GM21737 (cell line): ENCODE results near the gene ANO10.
"Not testable (repeated sequence)": the region's sequence is repeated elsewhere in the genome, so short reads cannot be mapped to it uniquely, and the experiment has no call there.

Source experiments
- ATAC-seq: cut with Tn5 transposase; IDR thresholded peaks from one replicate; pipeline ENCODE4 v1.9.1; 2021; ENCODE audit warnings: mild to moderate bottlenecking, moderate library complexity; ENCODE audit not compliant: unreplicated experiment

ANO10 gene

GRCh38 chr3:43583481-43583880 is 38.3 kb downstream of the ANO10 start:
- no peak for ATAC-seq

GRCh38 chr3:43582866-43583265 is 38.9 kb downstream of the ANO10 start:
- no peak for ATAC-seq

DNA sequence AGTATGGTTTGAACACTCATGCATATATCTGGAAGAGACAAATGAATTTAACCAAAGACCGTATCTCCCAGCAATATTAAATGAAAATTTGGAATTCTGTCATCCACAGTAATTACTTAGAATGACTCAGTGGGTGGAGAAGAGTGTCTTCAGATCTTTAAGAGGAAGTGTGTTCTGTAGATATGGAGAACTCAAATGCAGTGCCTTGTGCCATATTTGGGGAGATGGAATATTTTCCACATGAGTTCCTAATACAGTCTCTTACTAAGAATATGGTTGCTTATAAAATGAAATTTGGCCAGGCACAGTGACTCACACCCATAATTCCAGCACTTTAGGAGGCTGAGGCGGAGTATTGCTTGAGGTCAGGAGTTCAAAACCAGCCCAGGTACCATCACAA is 40.5 kb downstream of the ANO10 start:
- ATAC-seq = no peak

DNA sequence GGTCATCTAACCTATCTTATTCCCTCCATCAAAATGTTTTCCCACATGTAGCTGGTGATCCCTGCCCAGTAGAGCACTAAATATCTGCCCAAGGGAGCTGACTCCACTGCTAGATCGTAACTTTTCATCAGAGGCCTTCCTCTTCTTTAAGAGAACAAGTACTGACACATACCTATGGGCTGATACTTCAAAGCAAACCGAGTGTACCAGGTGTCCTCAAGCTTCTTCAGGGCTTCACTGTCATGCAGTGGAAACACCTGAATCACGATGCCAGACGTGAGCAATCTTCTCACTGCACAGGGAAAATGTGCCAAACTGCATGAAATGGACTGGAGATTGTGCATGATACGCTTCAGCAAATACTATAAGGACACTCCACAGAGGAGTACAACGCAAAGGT is 41.6 kb downstream of the ANO10 start:
- ATAC-seq = no peak

DNA sequence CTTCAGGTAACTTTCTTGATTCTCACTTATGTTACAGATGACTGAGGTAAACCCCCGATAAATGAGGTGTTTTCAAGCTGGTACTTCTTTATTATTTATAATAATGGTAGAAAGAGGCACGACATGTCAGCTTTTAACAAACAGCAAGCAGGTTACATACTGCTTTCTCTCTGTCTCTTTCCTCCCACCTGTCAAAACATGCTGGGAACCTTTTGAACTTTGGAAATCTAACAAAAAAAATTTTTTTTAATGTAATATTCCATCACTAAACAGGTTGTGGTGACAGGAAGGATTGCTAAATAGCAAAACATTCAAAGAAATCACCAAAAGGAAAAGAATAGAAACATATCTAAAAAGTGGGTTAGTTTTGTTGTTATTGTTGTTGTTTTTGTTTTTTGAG is 48.2 kb downstream of the ANO10 start:
- ATAC-seq = no peak

- ATAC-seq = not testable (repeated sequence)
Observed at GRCh38 chr3:43565661-43566341, 56.0 kb downstream of the ANO10 start.

- ATAC-seq = no peak
Observed at GRCh38 chr3:43559961-43560360, 61.9 kb downstream of the ANO10 start.

DNA sequence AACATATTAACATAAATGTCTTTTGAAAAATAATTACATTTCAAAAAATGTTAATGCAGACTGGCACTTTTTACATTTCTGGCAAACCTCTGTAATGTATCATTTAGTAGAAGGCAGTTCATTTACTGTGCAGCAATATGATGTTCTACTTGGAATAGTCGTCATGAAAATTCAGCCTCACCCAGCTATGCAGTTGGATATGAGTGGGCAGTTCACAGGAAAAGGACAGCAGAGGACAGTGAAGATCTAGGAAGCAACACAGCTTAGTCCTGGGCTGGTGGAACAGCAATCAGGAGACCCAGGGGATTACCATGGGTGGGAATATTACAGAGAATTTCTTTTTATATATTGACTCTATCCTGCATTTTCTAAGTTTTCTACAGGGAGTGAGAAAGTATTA is 63.6 kb downstream of the ANO10 start:
- ATAC-seq = no peak

DNA sequence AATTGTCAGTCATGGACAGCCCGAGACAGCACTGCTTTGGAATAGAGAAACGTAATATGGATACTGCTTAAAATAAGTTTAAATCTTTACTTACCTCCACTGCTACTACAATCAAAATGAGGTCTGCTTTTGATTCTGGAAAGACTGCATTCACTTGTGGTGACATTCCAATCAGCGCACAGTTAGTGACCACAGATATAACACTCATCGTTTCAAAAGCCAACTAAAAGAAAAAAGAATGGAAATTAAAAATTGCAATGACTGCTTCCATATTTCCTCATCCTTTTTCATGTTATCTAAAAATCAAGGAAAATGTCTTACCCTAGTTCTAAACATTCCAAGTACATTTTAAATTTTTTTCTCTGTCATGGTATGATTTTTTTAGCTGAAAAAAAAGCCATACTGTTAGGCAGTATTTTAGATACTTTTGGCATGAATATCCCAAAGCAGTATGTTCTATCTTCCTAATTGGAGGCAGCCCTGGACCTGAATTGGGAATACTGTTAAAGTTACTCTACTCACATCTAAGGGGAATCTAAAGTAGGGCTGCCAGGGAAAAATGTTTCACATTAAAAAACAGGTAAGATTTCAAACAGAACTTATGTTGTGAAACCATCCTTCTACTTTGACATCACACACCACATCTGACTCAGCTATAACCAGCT is 72.1 kb downstream of the ANO10 start:
- no peak for ATAC-seq

DNA sequence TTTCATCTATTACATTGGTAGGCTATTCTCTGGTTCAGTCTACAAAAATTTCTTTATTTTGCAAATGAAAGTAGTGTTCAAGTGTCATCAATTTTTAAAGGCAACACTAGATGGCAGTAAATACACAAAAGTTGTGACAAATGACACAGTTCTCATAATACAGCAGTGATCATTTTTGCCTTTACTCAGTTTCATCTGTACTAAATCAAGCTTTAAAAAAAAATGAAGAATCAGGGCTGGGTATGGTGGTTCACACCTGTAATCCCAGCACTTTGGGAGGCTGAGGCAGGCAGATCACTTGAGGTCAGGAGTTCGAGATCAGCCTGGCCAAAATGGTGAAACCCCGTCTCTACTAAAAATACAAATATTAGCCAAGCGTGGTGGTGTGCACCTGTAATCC is 77.5 kb downstream of the ANO10 start:
- not testable (repeated sequence) for ATAC-seq

DNA sequence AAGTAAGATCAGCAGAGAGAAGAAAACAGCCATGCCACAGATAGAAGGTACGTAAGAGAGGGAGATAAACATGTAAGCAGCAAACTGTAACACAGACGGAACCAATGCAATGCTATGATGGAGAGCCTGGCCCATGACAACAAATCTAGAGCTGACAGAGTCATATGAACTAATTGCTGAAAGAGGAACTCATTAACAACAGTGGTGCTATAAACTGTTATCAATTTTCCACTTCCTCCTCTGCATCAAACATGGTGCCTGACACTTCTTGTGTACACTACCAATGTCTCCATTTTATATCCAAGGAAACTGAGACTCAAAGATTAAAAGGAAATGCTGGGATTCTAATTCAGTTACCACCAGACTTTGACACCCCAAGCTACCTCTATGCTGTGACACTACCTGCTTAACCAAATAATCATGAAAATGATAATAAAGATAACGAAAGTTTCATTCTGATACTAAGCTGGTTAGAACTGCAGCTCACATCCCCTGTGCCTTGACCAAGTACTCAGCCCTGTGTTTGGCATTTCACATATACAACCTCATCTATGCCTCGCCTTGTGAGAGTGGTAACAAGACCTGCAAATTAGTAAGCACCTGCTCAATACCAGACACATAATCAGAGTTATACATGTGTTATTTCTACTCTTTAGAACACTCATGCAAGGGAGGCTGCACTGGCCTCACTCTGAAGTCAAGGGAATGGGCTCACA is 79.3 kb downstream of the ANO10 start:
- no peak for ATAC-seq

- no peak for ATAC-seq
Observed at GRCh38 chr3:43540624-43541023, 81.2 kb downstream of the ANO10 start.

DNA sequence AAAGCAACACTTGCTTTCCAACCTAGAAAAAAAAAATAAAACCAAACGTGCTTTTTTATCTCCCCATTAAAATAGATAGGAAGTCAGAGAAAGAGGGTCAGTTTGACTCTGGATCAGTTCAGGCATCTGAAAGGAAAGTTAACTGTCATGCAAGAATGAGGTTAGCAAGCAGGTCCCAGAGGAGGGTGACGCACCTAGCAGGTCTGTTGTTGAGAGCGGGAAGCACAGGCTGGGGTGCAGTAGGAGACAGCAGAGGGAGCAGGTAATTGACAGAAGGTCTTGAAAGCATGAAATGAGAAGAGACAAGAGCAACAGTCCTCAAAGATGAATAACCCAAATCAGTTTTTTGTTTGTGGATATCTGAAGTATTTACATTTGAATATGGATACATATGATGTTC is 82.5 kb downstream of the ANO10 start:
- ATAC-seq = no peak

DNA sequence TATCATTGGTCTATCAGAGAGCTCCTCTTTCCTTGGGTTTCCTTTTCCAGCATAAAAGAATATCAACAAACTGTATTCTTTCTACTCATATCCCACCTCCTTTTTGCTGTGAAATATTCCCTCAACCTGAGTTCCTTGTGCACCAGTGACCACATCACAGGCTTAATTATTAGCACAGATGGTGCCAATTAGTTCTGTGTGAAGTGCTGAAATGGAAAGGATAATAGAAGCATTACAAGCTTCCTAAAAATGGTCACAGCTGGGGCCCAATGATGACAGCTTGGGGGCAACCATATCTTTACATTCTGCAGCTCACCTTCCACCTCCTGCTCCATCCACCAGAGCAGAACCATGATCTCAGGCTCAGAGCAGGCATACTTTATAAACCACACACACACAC is 84.6 kb downstream of the ANO10 start:
- no peak for ATAC-seq

- ATAC-seq = no peak
Observed at GRCh38 chr3:43534675-43535074, 87.1 kb downstream of the ANO10 start.

DNA sequence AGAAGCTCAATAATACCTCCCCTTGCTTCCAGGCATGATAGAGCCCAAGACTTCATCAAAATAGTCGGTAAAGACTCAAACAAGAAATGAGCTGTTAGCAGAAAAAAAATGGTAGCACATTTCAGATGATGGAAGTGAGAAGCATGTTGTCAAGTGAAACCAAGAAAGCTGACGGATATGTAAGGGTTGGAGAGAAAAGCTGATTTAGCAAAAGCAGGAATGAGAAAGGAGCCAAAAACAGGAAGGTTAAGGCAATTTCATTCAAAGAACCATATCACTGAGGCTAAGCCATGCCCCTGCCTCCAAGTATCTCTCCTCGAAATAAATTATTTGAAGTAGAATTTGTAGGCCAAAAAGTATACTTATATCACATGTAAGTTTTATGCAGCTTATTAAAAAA is 88.8 kb downstream of the ANO10 start:
- ATAC-seq = no peak

GRCh38 chr3:43531835-43532234 is 90.0 kb downstream of the ANO10 start:
- no peak for ATAC-seq

- ATAC-seq = no peak
Observed at GRCh38 chr3:43528498-43529099, 93.2 kb downstream of the ANO10 start.

- ATAC-seq = no peak
Observed at GRCh38 chr3:43526956-43527355, 94.9 kb downstream of the ANO10 start.

- no peak for ATAC-seq
Observed at GRCh38 chr3:43525941-43526607, 95.7 kb downstream of the ANO10 start.

- ATAC-seq = no peak
Observed at GRCh38 chr3:43525386-43525785, 96.4 kb downstream of the ANO10 start.
